GM12878 (cell line): ENCODE data around the gene PTGR2. TPM values are rescaled to one million over a fixed set of nuclear protein-coding genes. Genes with fewer than 3 reads are reported as not detected.
"Not testable (repeated sequence)": the region's sequence is repeated elsewhere in the genome, so short reads cannot be mapped to it uniquely, and the experiment has no call there.

Experiments used
- ATAC-seq: fragments of 200-7000 bp; cut with Tn5 transposase; 3 replicates; pipeline ENCODE4 v1.9.1; 2020; ENCODE audit warnings: mild to moderate bottlenecking, moderate library complexity
- BruUV-seq: library from RNA; stranded (reverse); fragments of 400-500 nt; replicated peaks from 2 replicates; lab custom pipeline; 2021; lab: Mats Ljungman, UMichigan
- CTCF ChIA-PET: fragments of 300-600 bp; sonication (Branson Sonifier 250); formaldehyde crosslinking; extraction: SDS; loops from one replicate; lab custom pipeline; 2021; ENCODE audit warnings: inconsistent platforms; lab: Yijun Ruan, JAX
- POLR2A ChIA-PET: fragments of 350-600 bp; formaldehyde crosslinking; extraction: SDS; loops from one replicate; lab custom pipeline; 2021; ENCODE audit warnings: inconsistent platforms; lab: Charles Lee
- RAD21 ChIA-PET: fragments of 300-600 bp; sonication (Branson Sonifier 250); formaldehyde crosslinking; loops from one replicate; lab custom pipeline; 2023; ENCODE audit warnings: antibody characterized with exemption; ENCODE audit not compliant: unreplicated experiment; lab: Charles Lee
- SMC1A ChIA-PET: fragments of 300-600 bp; sonication (Branson Sonifier 250); formaldehyde crosslinking; loops from one replicate; lab custom pipeline; 2023; ENCODE audit not compliant: unreplicated experiment, uncharacterized antibody; lab: Charles Lee
- DNase-seq: peaks from one replicate; pipeline ENCODE4 v3.0.0-alpha.2; 2011; ENCODE audit warnings: low read depth, low spot score
- FAIRE-seq: peaks from 3 replicates; lab custom pipeline; 2011; peaks lifted over from hg19 to GRCh38; lab: Jason Lieb, UNC
- H2AFZ ChIP-seq: 2 replicates; pipeline ENCODE4 v1.6.0; 2011; ENCODE audit warnings: low read depth, low read length, control low read depth; ENCODE audit not compliant: control insufficient read depth
- H3K27ac ChIP-seq: 2 replicates; pipeline ENCODE4 v1.5.1; 2011; ENCODE audit warnings: control low read depth; ENCODE audit not compliant: control insufficient read depth, insufficient read depth
- H3K27me3 ChIP-seq, 2 experiments: replicated peaks in 1 of 2; 2 replicates each; pipeline versions ENCODE4 v1.6.0 to v1.6.1; 2011; ENCODE audit warnings: low read length in 1 of 2; ENCODE audit not compliant: control insufficient read depth in 2 of 2, insufficient read depth in 2 of 2
- H3K36me3 ChIP-seq, 2 experiments: 2 replicates each; pipeline ENCODE4 v1.5.1; 2011; ENCODE audit warnings: low read length in 1 of 2; ENCODE audit not compliant: control insufficient read depth in 2 of 2, insufficient read depth in 2 of 2
- H3K4me1 ChIP-seq: 2 replicates; pipeline ENCODE4 v1.6.1; 2011; ENCODE audit warnings: mild to moderate bottlenecking, low read length, moderate library complexity, mixed read lengths; ENCODE audit not compliant: control insufficient read depth, insufficient read depth
- H3K4me2 ChIP-seq: 2 replicates; pipeline ENCODE4 v1.6.0; 2011; ENCODE audit warnings: control low read depth; ENCODE audit not compliant: control insufficient read depth, insufficient read depth
- H3K4me3 ChIP-seq: fragments of 200-600 bp; sonication (generic); 2 replicates; pipeline ENCODE4 v1.5.1; 2016
- H3K79me2 ChIP-seq: 2 replicates; pipeline ENCODE4 v1.6.0; 2011; ENCODE audit warnings: low read length; ENCODE audit not compliant: control insufficient read depth, insufficient read depth
- H3K9ac ChIP-seq: 2 replicates; pipeline ENCODE4 v1.8.0; 2011; ENCODE audit warnings: low read length, control low read depth, mixed read lengths; ENCODE audit not compliant: control insufficient read depth, insufficient read depth
- H3K9me3 ChIP-seq: replicated peaks from 3 replicates; pipeline ENCODE4 v1.5.1; 2011; ENCODE audit warnings: mild to moderate bottlenecking, low read length; ENCODE audit not compliant: control insufficient read depth, insufficient read depth
- H4K20me1 ChIP-seq: 2 replicates; pipeline ENCODE4 v1.6.0; 2011; ENCODE audit not compliant: control insufficient read depth, insufficient read depth
- CEBPB ChIP-seq, 2 experiments: fragments of 150-350 bp in 1 of 2; IDR thresholded peaks; 2 replicates each; pipeline ENCODE4 v1.6.1; 2012 to 2014; ENCODE audit warnings: low read depth in 2 of 2, low read length in 2 of 2, borderline replicate concordance in 1 of 2, inconsistent platforms in 1 of 2
- CREM ChIP-seq: IDR thresholded peaks from 2 replicates; pipeline ENCODE4 v1.6.1; 2014; ENCODE audit warnings: antibody characterized with exemption, low read depth
- HDGF ChIP-seq: fragments of 450-650 bp; IDR thresholded peaks from 2 replicates; pipeline ENCODE4 v1.6.1; 2016; ENCODE audit warnings: antibody characterized with exemption
- JUNB ChIP-seq: IDR thresholded peaks from 2 replicates; pipeline ENCODE4 v1.6.1; 2016; ENCODE audit warnings: antibody characterized with exemption, mild to moderate bottlenecking
- MEF2A ChIP-seq: IDR thresholded peaks from 2 replicates; pipeline ENCODE4 v1.6.1; 2011; ENCODE audit warnings: low read depth, mild to moderate bottlenecking, low read length, moderate library complexity; ENCODE audit not compliant: insufficient read depth
- PBX3 ChIP-seq: IDR thresholded peaks from 2 replicates; pipeline ENCODE4 v1.6.1; 2011; ENCODE audit warnings: mild to moderate bottlenecking, low read depth, low read length, moderate library complexity; ENCODE audit not compliant: insufficient replicate concordance
- POLR2AphosphoS2 ChIP-seq: IDR thresholded peaks from 2 replicates; pipeline ENCODE4 v1.6.1; 2011; ENCODE audit warnings: low read depth, mild to moderate bottlenecking, low read length, improper control_type of control experiment, moderate library complexity
- SP1 ChIP-seq: IDR thresholded peaks from one replicate; pipeline ENCODE4 v1.6.1; 2011; ENCODE audit warnings: low read depth, low read length
- SREBF1 ChIP-seq: IDR thresholded peaks from 2 replicates; pipeline ENCODE4 v1.6.1; 2012; ENCODE audit warnings: mild to moderate bottlenecking, low read length
- USF2 ChIP-seq: IDR thresholded peaks from 2 replicates; pipeline ENCODE4 v1.6.1; 2011; ENCODE audit warnings: low read depth, low read length, improper control_type of control experiment, borderline replicate concordance
- WGBS: methylation state at CpG from one replicate; pipeline ENCODE4 v1.1.6; 2016; ENCODE audit warnings: low lambda C conversion rate; ENCODE audit not compliant: insufficient replicate concordance, insufficient coverage; ENCODE audit errors: missing lambda C conversion rate; 5-methylcytosine and 5-hydroxymethylcytosine counted together
- in situ Hi-C: fragments of 300-500 bp; cut with MboI; formaldehyde crosslinking; loops from 9 replicates; pipeline ENCODE4 v1.14.3; 2018; ENCODE audit warnings: mixed read lengths
- intact Hi-C: fragments of 100-400 bp; cut with micrococcal nuclease; formaldehyde crosslinking; loops from one replicate; pipeline ENCODE4 v1.14.2; 2022; ENCODE audit not compliant: unreplicated experiment
- polyA plus RNA-seq, 11 experiments: library from polyadenylated mRNA; depleted of rRNA in 4 of 11; unstranded in 6 of 11; stranded (reverse) in 5 of 11; fragments of >200 nt; fragmentation: Nextera tagmentation in 4 of 11; fragmentation: Illumina TruSeq in 1 of 11; extraction: Ambion mirVana in 4 of 11; extraction: Trizol in 1 of 11; gene quantifications; 1 replicate in 1 of 11; 2 replicates in 10 of 11; pipeline versions ENCODE4 v1.2.1 to v1.2.3, GENCODE V29; 2011 to 2016; ENCODE audit warnings: inconsistent platforms in 2 of 11, missing spikeins in 2 of 11, low read depth in 1 of 11
- total RNA-seq, 4 experiments: library from RNA; depleted of rRNA in 3 of 4; stranded (reverse); fragments of >200 nt in 3 of 4; fragmentation: Illumina TruSeq in 1 of 4; extraction: Trizol in 1 of 4; gene quantifications; 2 replicates each; pipeline versions ENCODE4 v1.2.1 to v1.2.3, GENCODE V29; 2013 to 2021

The PTGR2 gene
- total and polyA plus RNA-seq, 10 of the 15 experiments (the other 5 are each of a cell fraction or from before 2014, with no cell fraction given), result 3.3 to 12.8 (median 8.4) TPM

GRCh38 chr14:73863209-73863608 is 11.6 kb downstream of the PTGR2 start (continued):
- TF ChIP-seq POLR2AphosphoS2 (no peak), SP1 (no peak), USF2 (no peak), PBX3 (no peak), CREM (no peak), HDGF (no peak)

- no TSS peak for BruUV-seq
- POLR2A ChIA-PET, result no interaction called here
- Histone ChIP-seq H3K4me1 (no peaks in the 10 kb centered on the region), H3K9me3 (no peaks in the 10 kb centered on the region), H3K27me3 (no peaks in the 10 kb centered on the region), H4K20me1 (no peaks in the 10 kb centered on the region), H2AFZ (no peak overlapping the region), H3K79me2 (no peaks in the 10 kb centered on the region), H3K4me3 (no peak overlapping the region), H3K27ac (no peak overlapping the region), H3K4me2 (no peak overlapping the region), H3K9ac (no peak overlapping the region), H3K36me3 (no peaks in the 10 kb centered on the region)
- no peak for FAIRE-seq
- CTCF ChIA-PET, result interaction anchor here (0.8 to 1.3 kb wide), 2 partner anchors 35 to 136 kb away, joined by 3 read pairs; no protein-coding TSS in a partner anchor
- in situ Hi-C loops, result no loop called here
- DNase-seq, result no peak
- TF ChIP-seq CEBPB (IDR thresholded peaks at IDR 0.05; ENCODE audit: borderline replicate concordance in 1 of 2, low read depth in 2 of 2, low read length in 2 of 2), result no peak
- TF ChIP-seq JUNB, result peak; percentile 58
- no peak for TF ChIP-seq SREBF1
- TF ChIP-seq CREM, result no peak
- peak; percentile 47; the same call in 1 of the 2 replicates for TF ChIP-seq MEF2A
- SMC1A ChIA-PET, result interaction anchor here (1.1 kb wide), 1 partner anchor 137 kb away, joined by 4 read pairs; no protein-coding TSS in a partner anchor
- RAD21 ChIA-PET, result interaction anchor here (1.7 kb wide), 1 partner anchor 36 kb away, joined by 6 read pairs; no protein-coding TSS in a partner anchor
- no peak; the same call in 2 of the 3 replicates for ATAC-seq
- 38% methylated on average over 6 of the region's 8 CpGs for WGBS
- intact Hi-C loops, result loop anchor here (5.0 to 10.0 kb wide), 2 partner anchors 231 to 358 kb away; no protein-coding TSS in a partner anchor
These were observed 14.0 kb downstream of the PTGR2 start for GRCh38 chr14:73865534-73866113.

- ATAC-seq, H3K9me3 ChIP-seq, H3K27ac ChIP-seq, H3K27me3 ChIP-seq, H3K36me3 ChIP-seq, H3K79me2 ChIP-seq, H3K4me3 ChIP-seq, FAIRE-seq, in situ Hi-C loops, DNase-seq, H3K4me1 ChIP-seq, H3K4me2 ChIP-seq, BruUV-seq, H2AFZ ChIP-seq, H4K20me1 ChIP-seq, H3K9ac ChIP-seq: not testable (repeated sequence)
- intact Hi-C loops, result loop anchor here (5.0 to 10.0 kb wide), 2 partner anchors 235 to 362 kb away; no protein-coding TSS in a partner anchor
- 96% methylated on average over 10 of the region's 11 CpGs for WGBS
- RAD21 ChIA-PET, result interaction anchor here (0.6 to 0.7 kb wide), 2 partner anchors 194 to 927 kb away, joined by 3 to 4 read pairs; no protein-coding TSS in a partner anchor
- SMC1A ChIA-PET, result interaction anchor here (0.6 to 1.4 kb wide), 4 partner anchors 12 to 145 kb away, joined by 3 to 4 read pairs (median 4); no protein-coding TSS in a partner anchor
- CTCF ChIA-PET, result interaction anchor here (0.6 to 1.8 kb wide), 3 partner anchors 8 to 139 kb away, joined by 3 to 6 read pairs (median 5); no protein-coding TSS in a partner anchor
- POLR2A ChIA-PET, result interaction anchor here (0.7 kb wide), 2 partner anchors 26 to 397 kb away, joined by 3 to 4 read pairs; no protein-coding TSS in a partner anchor
These were observed 18.1 kb downstream of the PTGR2 start for GRCh38 chr14:73869754-73870153.
